OCI-LY7 (cell line): ENCODE measurements around the gene FGF1.

Source experiments
- EZH2phosphoT487 ChIP-seq: fragments of 200-600 bp; sonication (generic); IDR thresholded peaks from 2 replicates; pipeline ENCODE4 v1.6.1; 2018; ENCODE audit warnings: low read depth, borderline replicate concordance, mild to moderate bottlenecking, mixed run types, antibody characterized with exemption, low read length, moderate library complexity, mixed read lengths
- TF ChIP-seq, protein P1 (sequence below): fragments of 200-600 bp; sonication (generic); conservative IDR thresholded peaks from 2 replicates; pipeline ENCODE4 v1.5.1; 2014; ENCODE audit warnings: mild to moderate bottlenecking, antibody characterized with exemption, low read length, moderate library complexity, mixed read lengths

DNA sequence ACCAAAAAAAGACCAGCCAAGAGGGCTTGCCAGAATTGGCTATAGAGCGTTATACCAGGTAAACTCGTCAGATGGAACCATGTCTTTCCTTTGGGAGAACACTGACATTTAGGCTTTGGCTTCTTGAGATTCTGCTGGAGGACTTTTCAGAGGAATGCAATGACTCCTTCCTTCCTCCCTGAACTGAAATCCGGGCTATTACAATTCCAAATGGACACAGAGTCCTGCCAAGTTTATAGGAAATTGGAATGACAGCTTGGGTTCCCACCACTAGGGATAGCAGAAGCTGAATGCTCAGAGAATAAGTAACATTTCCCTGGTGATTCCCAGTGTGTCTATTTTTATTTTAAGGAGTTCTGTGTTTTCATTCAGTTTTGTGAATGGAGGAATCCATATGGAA lies 143.0 kb downstream of the FGF1 start:
- TF ChIP-seq, protein P1, sequence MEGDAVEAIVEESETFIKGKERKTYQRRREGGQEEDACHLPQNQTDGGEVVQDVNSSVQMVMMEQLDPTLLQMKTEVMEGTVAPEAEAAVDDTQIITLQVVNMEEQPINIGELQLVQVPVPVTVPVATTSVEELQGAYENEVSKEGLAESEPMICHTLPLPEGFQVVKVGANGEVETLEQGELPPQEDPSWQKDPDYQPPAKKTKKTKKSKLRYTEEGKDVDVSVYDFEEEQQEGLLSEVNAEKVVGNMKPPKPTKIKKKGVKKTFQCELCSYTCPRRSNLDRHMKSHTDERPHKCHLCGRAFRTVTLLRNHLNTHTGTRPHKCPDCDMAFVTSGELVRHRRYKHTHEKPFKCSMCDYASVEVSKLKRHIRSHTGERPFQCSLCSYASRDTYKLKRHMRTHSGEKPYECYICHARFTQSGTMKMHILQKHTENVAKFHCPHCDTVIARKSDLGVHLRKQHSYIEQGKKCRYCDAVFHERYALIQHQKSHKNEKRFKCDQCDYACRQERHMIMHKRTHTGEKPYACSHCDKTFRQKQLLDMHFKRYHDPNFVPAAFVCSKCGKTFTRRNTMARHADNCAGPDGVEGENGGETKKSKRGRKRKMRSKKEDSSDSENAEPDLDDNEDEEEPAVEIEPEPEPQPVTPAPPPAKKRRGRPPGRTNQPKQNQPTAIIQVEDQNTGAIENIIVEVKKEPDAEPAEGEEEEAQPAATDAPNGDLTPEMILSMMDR: no peak
- no peak for TF ChIP-seq EZH2phosphoT487
